Fibroblast of upper back skin (primary cell): ENCODE data around the gene WDR93.
"Not testable (repeated sequence)": the region's sequence is repeated elsewhere in the genome, so short reads cannot be mapped to it uniquely, and the experiment has no call there.

Experiments
- DNase-seq: peaks from one replicate; pipeline ENCODE4 v3.0.0-alpha.2; 2013

Gene WDR93

GRCh38 chr15:89775815-89776214 is 85.2 kb downstream of the WDR93 start:
- DNase-seq: no peak

- DNase-seq: peak; percentile 74
Observed at GRCh38 chr15:89776274-89777072, 85.9 kb downstream of the WDR93 start, which contains the start of gene MESP2. TSS of gene MESP2 (plus strand) at chr15:89776332. CDS start at chr15:89776358, 26 bp downstream.

DNA sequence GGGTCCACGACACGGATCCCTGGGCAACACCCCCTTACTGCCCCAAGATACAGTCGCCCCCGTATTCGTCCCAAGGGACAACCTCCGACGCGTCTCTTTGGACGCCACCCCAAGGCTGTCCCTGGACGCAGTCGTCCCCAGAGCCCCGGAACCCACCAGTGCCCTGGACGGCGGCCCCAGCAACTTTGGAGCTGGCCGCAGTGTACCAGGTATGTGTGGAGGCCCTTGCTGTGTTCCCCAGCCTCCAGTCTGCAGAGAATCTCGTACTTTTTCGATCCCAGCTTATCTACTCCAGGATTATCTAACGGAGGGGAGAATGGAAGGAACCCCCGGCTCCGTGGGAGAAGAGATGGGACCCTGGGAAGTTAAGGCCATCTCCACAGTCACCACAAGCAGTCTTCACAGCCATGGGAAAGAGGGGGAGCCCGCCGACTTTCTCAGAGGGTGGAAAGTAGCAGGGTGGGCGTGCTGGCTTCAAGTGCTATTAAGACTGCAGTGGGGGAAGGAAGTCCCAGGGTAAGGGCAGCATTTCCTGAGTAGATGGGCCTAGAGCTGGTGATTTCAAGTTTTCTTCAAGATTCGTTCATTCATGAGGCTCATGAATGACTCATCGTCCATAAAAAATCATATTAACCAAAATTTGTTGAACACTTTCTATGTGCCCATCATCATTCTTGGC is 86.6 kb downstream of the WDR93 start:
- no peak for DNase-seq

GRCh38 chr15:89777782-89778380 is 87.3 kb downstream of the WDR93 start:
- DNase-seq: no peak

DNA sequence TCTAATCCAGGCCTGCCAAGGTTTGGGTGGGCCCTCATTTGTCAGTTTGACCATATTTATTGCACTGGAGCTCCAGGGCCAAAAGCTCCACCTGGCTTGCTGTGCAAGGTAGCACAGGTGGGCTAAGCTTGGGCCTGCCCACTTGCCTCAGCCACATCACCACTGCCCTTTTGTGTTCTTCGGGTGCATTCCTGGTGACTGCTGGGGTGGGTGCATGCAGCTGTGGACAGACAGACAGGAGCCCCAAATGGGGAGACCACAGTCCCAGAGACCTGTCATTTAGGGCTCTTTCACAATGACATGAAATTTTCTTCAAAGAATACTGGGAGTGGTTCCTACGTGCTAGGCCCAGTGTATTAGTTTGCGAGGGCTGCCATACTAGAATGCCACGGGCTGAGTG is 88.2 kb downstream of the WDR93 start:
- no peak for DNase-seq

GRCh38 chr15:89780601-89781000 is 90.0 kb downstream of the WDR93 start:
- no peak for DNase-seq

DNA sequence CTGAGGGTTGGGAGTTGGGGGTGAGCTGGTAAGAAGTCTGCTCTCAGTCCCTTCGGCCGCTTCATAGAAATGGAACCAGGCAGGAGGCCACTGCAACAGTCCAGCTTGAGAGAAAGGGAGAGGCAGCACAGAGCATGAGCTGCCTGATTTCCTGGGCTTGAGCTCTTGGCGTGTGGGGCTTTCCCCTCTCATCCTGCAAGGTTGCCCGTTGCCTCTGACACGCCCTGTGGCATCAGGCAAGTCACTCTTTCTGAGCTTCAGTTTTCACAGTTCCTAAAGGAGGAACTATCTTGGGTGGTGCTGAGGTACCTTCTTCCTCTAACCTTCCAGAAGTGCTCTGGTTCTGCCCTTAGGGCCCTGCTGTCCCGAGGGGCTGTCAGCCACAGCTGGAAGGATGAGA is 90.4 kb downstream of the WDR93 start:
- DNase-seq: no peak

GRCh38 chr15:89781891-89782618 is 91.4 kb downstream of the WDR93 start:
- peak; percentile 43 for DNase-seq

- DNase-seq: not testable (repeated sequence)
Observed at GRCh38 chr15:89782619-89782950, 92.0 kb downstream of the WDR93 start.

- DNase-seq: peak; percentile 46
Observed at GRCh38 chr15:89783111-89783860, 92.7 kb downstream of the WDR93 start.

GRCh38 chr15:89783861-89784685 is 93.5 kb downstream of the WDR93 start:
- no peak for DNase-seq

GRCh38 chr15:89784686-89784960 is 94.0 kb downstream of the WDR93 start:
- DNase-seq: no peak

- no peak for DNase-seq
Observed at GRCh38 chr15:89785064-89785773, 94.6 kb downstream of the WDR93 start.

- peak; percentile 77 for DNase-seq
Observed at GRCh38 chr15:89785774-89786140, 95.1 kb downstream of the WDR93 start.

DNA sequence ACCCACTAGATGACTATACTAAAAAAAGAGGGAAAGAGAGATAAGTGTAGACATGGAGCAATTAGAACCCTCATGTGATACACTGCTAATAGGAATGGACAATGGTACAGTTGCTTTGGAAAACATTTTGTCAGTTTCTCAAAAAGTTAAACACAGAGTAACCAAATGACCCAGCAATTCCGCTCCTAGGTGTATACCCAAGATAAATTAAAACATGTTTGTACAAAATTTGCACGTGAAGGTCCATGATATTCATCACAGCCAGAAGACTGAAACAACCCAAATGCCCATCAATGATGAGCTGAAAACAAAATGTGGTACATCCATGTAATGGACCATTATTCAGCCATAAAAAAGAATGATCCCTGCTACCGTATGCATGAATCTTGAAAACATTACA is 97.3 kb downstream of the WDR93 start:
- no peak for DNase-seq

DNA sequence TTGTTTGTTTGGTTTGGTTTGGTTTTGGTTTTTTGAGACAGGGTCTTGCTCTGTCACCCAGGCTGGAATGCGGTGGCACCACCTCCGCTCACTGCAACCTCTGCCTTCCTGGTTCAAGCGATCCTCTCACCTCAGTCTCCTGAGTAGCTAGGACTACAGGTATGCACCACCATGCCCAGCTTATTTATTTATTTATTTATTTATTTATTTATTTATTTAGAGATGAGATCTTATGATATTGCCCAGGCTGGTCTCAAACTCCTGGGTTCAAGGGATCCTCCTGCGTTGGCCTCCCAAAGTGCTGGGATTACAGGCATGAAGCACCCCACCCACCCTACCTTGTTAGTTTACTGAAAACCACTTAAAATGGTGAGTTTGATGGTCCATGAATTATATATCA is 98.0 kb downstream of the WDR93 start:
- DNase-seq: not testable (repeated sequence)

DNA sequence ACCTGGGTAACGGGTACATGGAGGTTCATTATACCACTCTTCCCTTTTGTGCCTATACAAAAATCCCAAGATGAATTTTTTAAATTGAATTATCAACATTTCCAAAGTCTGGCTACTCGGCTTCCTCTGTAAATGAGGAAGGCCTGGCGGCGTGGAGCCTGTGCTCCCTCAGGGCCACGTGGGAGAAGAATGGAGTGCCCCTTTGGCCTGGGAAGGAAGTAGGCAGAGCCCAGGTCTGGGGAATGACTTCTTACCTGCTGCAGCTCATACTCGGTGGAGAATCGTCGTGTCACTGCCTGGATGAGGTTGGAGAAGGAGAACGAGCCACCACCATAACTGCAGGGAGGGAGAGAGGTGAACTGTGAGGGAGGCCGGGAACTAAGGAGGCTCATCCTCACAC is 99.6 kb downstream of the WDR93 start:
- DNase-seq: no peak

DNA sequence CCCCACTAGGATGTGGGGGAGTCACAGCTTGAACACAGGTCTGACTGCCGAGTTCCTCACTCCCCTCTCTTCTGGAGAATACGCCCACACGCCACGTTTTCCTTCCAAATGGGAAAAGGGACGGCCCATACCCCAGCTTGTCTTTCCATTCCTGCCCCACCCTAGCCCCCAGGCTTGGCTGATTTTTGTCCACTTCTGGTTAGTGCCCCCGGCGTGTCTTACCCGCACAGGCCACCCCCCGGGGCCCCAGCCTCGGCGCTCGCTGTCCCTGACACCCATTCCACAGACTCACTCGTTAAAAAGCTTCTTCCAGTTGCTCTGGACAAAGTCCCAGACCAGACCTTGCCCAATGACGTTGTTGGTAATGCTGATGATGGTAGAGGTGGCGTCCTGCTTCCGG is 100.0 kb downstream of the WDR93 start:
- DNase-seq: no peak

GRCh38 chr15:89792106-89792805 is 101.6 kb downstream of the WDR93 start:
- no peak for DNase-seq
